Peyer's patch (tissue), 4 donors: ENCODE measurements around the gene STOML1. TPM values are rescaled to one million over a fixed set of nuclear protein-coding genes. Genes with fewer than 3 reads are reported as not detected.

ENCODE experiments used
- DNase-seq, 3 donors: peaks; one replicate each; pipeline ENCODE4 v3.0.0-alpha.2; 2017 to 2019
- H3K27ac ChIP-seq, 4 donors: fragments of 200-600 bp; sonication (generic); one replicate each; pipeline ENCODE4 v1.5.1; 2016 to 2019
- H3K27me3 ChIP-seq, 2 donors: fragments of 200-600 bp; sonication (generic); one replicate each; pipeline ENCODE4 v1.5.1; 2019
- H3K36me3 ChIP-seq, 3 donors: fragments of 200-600 bp; sonication (generic); one replicate each; pipeline ENCODE4 v1.5.1; 2016 to 2019
- H3K4me1 ChIP-seq, 4 donors: fragments of 200-600 bp; sonication (generic); one replicate each; pipeline ENCODE4 v1.5.1; 2016 to 2019
- H3K4me3 ChIP-seq, 4 donors: fragments of 200-600 bp; sonication (generic); 1 replicate in 3 of 4; 2 replicates in 1 of 4; pipeline ENCODE4 v1.5.1; 2016 to 2019; ENCODE audit warnings: mild to moderate bottlenecking in 1 of 4
- H3K9me3 ChIP-seq, 4 donors: fragments of 200-600 bp; sonication (generic); one replicate each; pipeline ENCODE4 v1.5.1; 2016 to 2019; ENCODE audit warnings: mild to moderate bottlenecking in 1 of 4
- CTCF ChIP-seq, 6 experiments: fragments of 450-650 bp in 4 of 6; fragments of 200-600 bp in 2 of 6; sonication (generic) in 1 of 6; IDR thresholded peaks; one replicate each; pipeline ENCODE4 v1.5.1; 2017 to 2019; ENCODE audit warnings: antibody characterized with exemption in 6 of 6, mild to moderate bottlenecking in 3 of 6, moderate library complexity in 1 of 6
- POLR2A ChIP-seq, 2 donors: fragments of 450-650 bp; IDR thresholded peaks; one replicate each; pipeline ENCODE4 v1.5.1; 2017; ENCODE audit warnings: antibody characterized with exemption in 2 of 2, mild to moderate bottlenecking in 2 of 2, moderate library complexity in 2 of 2
- total RNA-seq, 4 donors: library from RNA; depleted of rRNA; stranded (reverse); fragments of >200 nt; gene quantifications; one replicate each; pipeline ENCODE4 v1.1.0, GENCODE V29; 2016

The STOML1 gene
- total RNA-seq, 4 donors from 2014 or later = 10.9 to 24.5 (median 13.5) TPM; not detected in 1

GRCh38 chr15:74034206-74034755 lies 42.2 kb upstream of the STOML1 start:
- H3K4me3 ChIP-seq = no peak overlapping the region
- no peak overlapping the region for H3K27ac ChIP-seq
- H3K4me1 ChIP-seq = no peaks in the 10 kb centered on the region
- DNase-seq = no peak
- TF ChIP-seq CTCF (IDR thresholded peaks at IDR 0.05) (no peak), POLR2A (IDR thresholded peaks at IDR 0.05) (no peak)
- H3K27me3 ChIP-seq = no peaks in the 10 kb centered on the region
- peaks cover 0 to 65% (median 0%) of the 10 kb centered on the region in 3 donors for H3K36me3 ChIP-seq
- H3K9me3 ChIP-seq = no peaks in the 10 kb centered on the region

GRCh38 chr15:74032606-74033561 lies 40.8 kb upstream of the STOML1 start:
- no peaks in the 10 kb centered on the region for H3K4me1 ChIP-seq
- H3K4me3 ChIP-seq = no peak overlapping the region
- peaks cover 0 to 67% (median 0%) of the 10 kb centered on the region in 3 donors for H3K36me3 ChIP-seq
- no peak for TF ChIP-seq CTCF (IDR thresholded peaks at IDR 0.05)
- TF ChIP-seq POLR2A (IDR thresholded peaks at IDR 0.05) = no peak
- no peaks in the 10 kb centered on the region for H3K9me3 ChIP-seq
- peak overlapping the region in 1 of 4 donors; percentile 25 for H3K27ac ChIP-seq
- no peak for DNase-seq
- H3K27me3 ChIP-seq = no peaks in the 10 kb centered on the region

- Histone ChIP-seq H3K27ac (no peak overlapping the region), H3K27me3 (no peaks in the 10 kb centered on the region), H3K9me3 (no peaks in the 10 kb centered on the region), H3K4me3 (no peak overlapping the region), H3K4me1 (no peaks in the 10 kb centered on the region), H3K36me3 (peaks cover 0 to 71% (median 0%) of the 10 kb centered on the region in 3 donors)
- no peak for DNase-seq
- TF ChIP-seq CTCF (IDR thresholded peaks at IDR 0.05) (no peak), POLR2A (IDR thresholded peaks at IDR 0.05) (no peak)
Observed at GRCh38 chr15:74032046-74032445, 40.0 kb upstream of the STOML1 start.

- no peaks in the 10 kb centered on the region for H3K9me3 ChIP-seq
- DNase-seq = no peak
- H3K36me3 ChIP-seq = peaks cover 0 to 69% (median 0%) of the 10 kb centered on the region in 3 donors
- H3K27me3 ChIP-seq = no peaks in the 10 kb centered on the region
- H3K4me1 ChIP-seq = no peaks in the 10 kb centered on the region
- H3K27ac ChIP-seq = no peak overlapping the region
- no peak overlapping the region for H3K4me3 ChIP-seq
- TF ChIP-seq CTCF (IDR thresholded peaks at IDR 0.05) = no peak
- no peak for TF ChIP-seq POLR2A (IDR thresholded peaks at IDR 0.05)
Observed at GRCh38 chr15:74028646-74029045, 36.6 kb upstream of the STOML1 start.

- Histone ChIP-seq H3K27me3 (no peaks in the 10 kb centered on the region), H3K4me1 (no peaks in the 10 kb centered on the region), H3K27ac (peak overlapping the region in 1 of 4 donors; percentile 7), H3K36me3 (peaks cover 0 to 69% (median 4%) of the 10 kb centered on the region in 3 donors), H3K9me3 (no peaks in the 10 kb centered on the region), H3K4me3 (no peak overlapping the region)
- TF ChIP-seq POLR2A (IDR thresholded peaks at IDR 0.05) (no peak), CTCF (IDR thresholded peaks at IDR 0.05) (no peak)
- DNase-seq = no peak
Observed at GRCh38 chr15:74027688-74028087, 35.6 kb upstream of the STOML1 start.
